Hindlimb muscle (tissue), 1 donor: Measurements from ENCODE around the gene CSF3. TPM values are rescaled to one million over a fixed set of nuclear protein-coding genes. Genes with fewer than 3 reads are reported as not detected.
"Not testable (repeated sequence)": the region's sequence is repeated elsewhere in the genome, so short reads cannot be mapped to it uniquely, and the experiment has no call there.

Experiments
- DNase-seq: peaks from one replicate; pipeline ENCODE4 v3.0.0-alpha.2; 2013
- polyA plus RNA-seq: library from polyadenylated mRNA; unstranded; fragments of 120-200 nt; gene quantifications from one replicate; pipeline ENCODE4 v1.2.1, GENCODE V29; 2013; ENCODE audit not compliant: insufficient read length

CSF3 gene
- polyA plus RNA-seq, 1 donor: not detected

DNA sequence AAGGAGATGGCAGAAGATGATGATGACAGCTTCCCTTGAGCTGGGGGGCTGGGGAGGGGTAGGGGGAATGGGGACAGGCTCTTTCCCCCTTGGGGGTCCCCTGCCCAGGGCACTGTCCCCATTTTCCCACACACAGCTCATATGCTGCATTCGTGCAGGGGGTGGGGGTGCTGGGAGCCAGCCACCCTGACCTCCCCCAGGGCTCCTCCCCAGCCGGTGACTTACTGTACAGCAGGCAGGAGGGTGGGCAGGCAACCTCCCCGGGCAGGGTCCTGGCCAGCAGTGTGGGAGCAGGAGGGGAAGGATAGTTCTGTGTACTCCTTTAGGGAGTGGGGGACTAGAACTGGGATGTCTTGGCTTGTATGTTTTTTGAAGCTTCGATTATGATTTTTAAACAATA, 17.7 kb upstream of the CSF3 start:
- no peak for DNase-seq

GRCh38 chr17:39999067-39999466, 16.2 kb upstream of the CSF3 start:
- DNase-seq: no peak

- no peak for DNase-seq
Measured at GRCh38 chr17:40000161-40000560, 15.1 kb upstream of the CSF3 start.

DNA sequence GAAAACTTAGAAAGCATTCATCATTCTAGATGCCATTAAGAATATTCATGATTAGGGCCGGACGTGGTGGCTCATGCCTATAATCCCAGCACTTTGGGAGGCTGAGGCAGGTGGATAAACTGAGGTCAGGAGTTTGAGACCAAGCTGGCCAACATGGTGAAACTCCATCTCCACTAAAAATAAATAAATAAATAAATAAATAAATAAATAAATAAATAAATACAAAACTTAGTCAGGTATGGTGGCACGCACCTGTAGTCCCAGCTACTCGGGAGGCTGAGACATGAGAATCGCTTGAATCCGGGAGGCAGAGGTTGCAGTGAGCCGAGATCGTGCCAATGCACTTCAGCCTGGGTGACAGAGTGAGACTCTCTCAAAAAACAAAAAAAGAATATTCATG, 13.9 kb upstream of the CSF3 start:
- DNase-seq: not testable (repeated sequence)

DNA sequence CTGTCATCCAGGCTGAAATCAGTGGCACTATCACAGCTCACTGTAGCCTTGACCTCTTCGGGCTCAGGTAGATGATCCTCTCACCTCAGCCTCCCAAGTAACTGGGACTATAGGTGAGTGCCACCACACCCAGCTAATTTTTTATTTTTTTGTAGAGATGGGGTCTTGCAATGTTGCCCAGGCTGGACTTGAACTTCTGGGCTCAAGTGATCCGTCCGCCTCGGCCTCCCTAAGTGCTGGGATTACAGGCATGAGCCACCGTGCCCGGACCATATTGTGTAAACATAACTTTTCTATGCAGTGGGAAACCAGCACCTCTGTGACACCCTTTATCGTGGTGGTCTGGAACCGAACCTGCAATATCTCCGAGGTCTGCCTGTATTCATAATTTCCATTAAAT, 11.2 kb upstream of the CSF3 start:
- DNase-seq: no peak

DNA sequence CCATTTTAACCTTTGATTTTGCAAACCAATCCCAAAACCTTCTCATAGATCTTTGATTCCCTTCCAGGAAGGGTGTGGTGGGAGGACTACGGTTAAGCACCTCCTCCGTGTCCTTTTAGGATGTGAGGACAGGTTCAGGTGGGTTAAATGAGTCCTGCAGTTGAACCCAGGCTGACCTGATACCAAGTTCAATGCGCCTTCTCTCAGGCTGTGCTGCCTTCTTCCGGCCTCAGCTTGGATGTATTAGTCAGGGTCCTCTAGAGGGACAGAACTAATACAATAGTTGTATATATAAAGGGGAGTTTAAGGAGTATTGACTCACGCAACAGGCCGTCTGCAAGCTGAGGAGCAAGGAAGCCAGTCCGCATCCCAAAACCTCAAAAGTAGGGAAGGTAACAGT, 10.5 kb upstream of the CSF3 start:
- DNase-seq: no peak

DNA sequence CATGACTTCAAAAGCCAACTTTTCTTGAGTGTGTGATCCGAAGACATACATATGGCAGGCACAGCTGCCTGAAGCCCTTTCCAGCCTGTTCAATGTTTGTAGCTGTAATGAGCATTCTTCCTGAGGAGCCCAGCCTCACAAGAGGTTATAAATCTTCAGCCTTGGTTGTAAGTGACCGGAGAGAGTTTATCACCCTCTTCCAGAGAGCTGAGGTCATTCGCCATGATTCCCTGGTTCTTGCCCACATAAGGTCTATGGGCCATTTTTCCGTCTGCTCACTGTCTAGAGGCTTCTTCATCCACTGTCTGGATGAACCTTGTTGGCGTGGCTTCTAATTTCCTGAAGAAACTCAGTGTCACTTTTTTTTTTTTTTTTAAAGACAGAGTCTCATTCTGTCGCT, 9.7 kb upstream of the CSF3 start:
- no peak for DNase-seq

DNA sequence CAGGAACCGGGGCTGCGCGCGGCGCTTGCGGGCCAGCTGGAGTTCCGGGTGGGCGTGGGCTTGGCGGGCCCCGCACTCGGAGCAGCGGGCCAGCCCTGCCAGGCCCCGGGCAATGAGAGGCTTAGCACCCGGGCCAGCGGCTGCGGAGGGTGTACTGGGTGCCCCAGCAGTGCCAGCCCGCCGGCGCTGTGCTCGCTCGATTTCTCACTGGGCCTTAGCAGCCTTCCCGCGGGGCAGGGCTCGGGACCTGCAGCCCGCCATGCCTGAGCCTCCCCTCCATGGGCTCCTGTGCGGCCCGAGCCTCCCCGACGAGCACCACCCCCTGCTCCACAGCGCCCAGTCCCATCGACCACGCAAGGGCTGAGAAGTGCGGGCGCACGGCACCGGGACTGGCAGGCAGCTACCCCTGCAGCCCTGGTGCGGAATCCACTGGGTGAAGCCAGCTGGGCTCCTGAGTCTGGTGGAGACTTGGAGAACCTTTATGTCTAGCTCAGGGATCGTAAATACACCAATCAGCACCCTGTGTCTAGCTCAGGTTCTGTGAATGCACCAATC, 4.2 kb upstream of the CSF3 start:
- not testable (repeated sequence) for DNase-seq

DNA sequence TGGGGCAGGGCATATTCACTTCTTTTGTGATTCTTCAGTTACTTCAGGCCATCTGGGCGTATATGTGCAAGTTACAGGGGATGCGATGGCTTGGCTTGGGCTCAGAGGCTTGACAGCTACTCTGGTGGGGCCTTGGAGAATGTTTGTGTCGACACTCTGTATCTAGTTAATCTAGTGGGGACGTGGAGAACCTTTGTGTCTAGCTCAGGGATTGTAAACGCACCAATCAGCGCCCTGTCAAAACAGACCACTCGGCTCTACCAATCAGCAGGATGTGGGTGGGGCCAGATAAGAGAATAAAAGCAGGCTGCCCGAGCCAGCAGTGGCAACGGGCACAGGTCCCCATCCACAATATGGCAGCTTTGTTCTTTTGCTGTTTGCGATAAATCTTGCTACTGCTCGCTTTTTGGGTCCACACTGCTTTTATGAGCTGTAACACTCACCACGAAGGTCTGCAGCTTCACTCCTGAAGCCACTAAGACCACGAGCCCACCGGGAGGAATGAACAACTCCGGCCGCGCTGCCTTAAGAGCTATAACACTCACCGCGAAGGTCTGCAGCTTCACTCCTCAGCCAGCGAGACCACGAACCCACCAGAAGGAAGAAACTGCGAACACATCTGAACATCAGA, 3.1 kb upstream of the CSF3 start:
- DNase-seq: not testable (repeated sequence)

- DNase-seq: no peak
Measured at GRCh38 chr17:40014375-40014980, 762 bp upstream of the CSF3 start.

- no peak for DNase-seq
Measured at GRCh38 chr17:40015998-40016985, 1.1 kb downstream of the CSF3 start.

DNA sequence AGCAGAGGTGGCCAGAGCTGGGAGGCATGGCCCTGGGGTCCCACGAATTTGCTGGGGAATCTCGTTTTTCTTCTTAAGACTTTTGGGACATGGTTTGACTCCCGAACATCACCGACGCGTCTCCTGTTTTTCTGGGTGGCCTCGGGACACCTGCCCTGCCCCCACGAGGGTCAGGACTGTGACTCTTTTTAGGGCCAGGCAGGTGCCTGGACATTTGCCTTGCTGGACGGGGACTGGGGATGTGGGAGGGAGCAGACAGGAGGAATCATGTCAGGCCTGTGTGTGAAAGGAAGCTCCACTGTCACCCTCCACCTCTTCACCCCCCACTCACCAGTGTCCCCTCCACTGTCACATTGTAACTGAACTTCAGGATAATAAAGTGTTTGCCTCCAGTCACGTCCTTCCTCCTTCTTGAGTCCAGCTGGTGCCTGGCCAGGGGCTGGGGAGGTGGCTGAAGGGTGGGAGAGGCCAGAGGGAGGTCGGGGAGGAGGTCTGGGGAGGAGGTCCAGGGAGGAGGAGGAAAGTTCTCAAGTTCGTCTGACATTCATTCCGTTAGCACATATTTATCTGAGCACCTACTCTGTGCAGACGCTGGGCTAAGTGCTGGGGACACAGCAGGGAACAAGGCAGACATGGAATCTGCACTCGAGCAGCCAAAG, 2.3 kb downstream of the CSF3 start:
- peak; percentile 53 for DNase-seq

GRCh38 chr17:40018211-40019121, 3.2 kb downstream of the CSF3 start:
- peak; percentile 63 for DNase-seq

- DNase-seq: peak; percentile 42
Measured at GRCh38 chr17:40019140-40019991, 4.1 kb downstream of the CSF3 start.

DNA sequence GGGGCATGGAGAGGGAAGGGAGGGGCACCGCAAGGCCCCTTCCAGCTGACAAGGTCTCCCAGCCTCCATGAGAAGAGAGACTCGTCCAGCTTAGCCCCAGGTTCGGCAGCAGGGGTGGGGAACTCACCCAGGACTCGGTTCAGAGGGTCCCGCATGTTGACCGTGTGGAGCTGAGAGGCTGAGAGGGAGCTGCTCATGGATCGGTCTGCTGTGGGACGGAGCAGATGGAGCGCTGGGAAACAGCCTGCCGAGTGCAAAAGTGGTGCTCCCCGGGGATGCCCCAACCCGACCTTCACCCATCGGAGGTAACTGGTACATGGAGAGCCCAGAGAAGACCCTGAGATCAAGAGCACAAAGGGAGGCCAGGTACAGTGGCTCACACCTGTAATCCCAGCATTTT, 4.9 kb downstream of the CSF3 start:
- DNase-seq: no peak

DNA sequence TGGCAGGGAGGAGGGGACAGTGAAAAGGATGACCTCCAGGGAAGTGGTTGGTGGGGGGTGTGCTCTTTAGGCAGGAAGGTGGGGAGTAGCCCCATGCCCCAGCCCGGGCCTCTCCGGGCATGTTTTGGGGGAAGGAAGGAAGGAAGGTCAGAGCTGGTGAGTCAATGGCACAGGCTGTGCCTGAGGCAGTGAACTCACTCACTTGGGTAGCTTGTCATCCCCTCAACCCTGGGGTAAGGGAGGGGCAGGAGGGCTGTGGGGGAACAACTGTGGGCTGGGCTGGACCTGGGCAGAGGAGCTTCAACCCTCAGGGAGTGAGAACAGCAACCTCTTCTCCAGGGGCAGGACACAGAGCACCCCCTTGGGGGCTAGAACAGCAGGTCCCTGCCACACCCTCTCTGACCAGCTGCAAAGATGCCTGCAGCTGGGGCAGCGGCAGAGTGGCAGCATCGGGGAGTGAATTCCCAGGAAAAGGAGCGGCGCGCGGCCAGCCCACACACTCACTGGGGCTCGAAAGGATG, 6.3 kb downstream of the CSF3 start:
- no peak for DNase-seq

GRCh38 chr17:40022497-40022896, 7.3 kb downstream of the CSF3 start:
- DNase-seq: no peak

- no peak for DNase-seq
Measured at GRCh38 chr17:40022961-40023541, 7.8 kb downstream of the CSF3 start.

DNA sequence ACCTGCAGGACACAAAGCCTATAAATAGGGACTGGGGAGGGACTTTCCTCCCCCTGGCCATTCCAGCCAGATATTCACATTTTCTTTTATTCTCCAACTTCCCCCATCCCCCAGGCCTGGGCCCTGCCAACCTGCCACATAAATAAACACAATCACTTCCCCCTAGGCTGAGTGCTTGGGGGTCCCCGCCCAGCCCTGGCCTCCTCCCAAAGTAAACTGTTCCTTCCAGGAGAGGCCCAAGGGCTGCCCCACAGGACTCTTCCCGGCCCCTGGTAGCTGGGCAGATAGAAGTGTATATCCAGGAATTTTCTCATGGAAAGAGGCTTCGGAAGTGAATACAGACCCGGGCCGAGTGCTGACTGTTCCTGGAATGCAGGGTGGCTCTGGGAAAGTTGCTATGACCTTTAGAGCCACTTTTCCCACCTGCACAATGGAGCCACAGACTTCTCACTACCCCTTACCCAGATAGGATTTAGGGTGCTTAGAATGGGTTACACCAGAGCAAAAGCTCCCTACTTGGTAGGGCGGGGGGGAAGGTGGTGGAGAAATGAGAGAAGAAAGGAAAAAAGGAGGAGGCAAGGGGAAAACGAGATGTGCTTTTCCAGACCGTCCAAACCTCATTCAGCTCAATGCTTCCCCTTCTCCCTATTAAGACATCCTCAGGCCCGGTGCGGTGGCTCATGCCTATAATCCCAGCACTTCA, 8.5 kb downstream of the CSF3 start:
- DNase-seq: no peak
